GM23338 (cell line): Measurements from ENCODE around the gene NCKIPSD. TPM values are rescaled to one million over a fixed set of nuclear protein-coding genes. Genes with fewer than 3 reads are reported as not detected.

ENCODE experiments used
- ATAC-seq: fragments of 200-7000 bp; cut with Tn5 transposase; 3 replicates; pipeline ENCODE4 v1.9.1; 2020
- DNase-seq: peaks from one replicate; pipeline ENCODE4 v3.0.0-alpha.2; 2015; ENCODE audit warnings: low spot score
- H2AFZ ChIP-seq: fragments of 200-600 bp; sonication (generic); 2 replicates; pipeline ENCODE4 v1.8.0; 2016; ENCODE audit warnings: antibody characterized with exemption, mild to moderate bottlenecking, moderate library complexity
- H3F3A ChIP-seq: fragments of 200-600 bp; sonication (generic); replicated peaks from 2 replicates; pipeline ENCODE4 v1.8.0; 2017; ENCODE audit warnings: antibody characterized with exemption, mixed run types, low read depth
- H3K27ac ChIP-seq: fragments of 200-600 bp; sonication (generic); 2 replicates; pipeline ENCODE4 v1.6.1; 2016; ENCODE audit warnings: low read depth
- H3K27me3 ChIP-seq: fragments of 200-600 bp; sonication (generic); 2 replicates; pipeline ENCODE4 v1.8.0; 2016; ENCODE audit warnings: mild to moderate bottlenecking, mixed run types, moderate library complexity; ENCODE audit not compliant: insufficient read depth
- H3K36me3 ChIP-seq: fragments of 200-600 bp; sonication (generic); 2 replicates; pipeline ENCODE4 v1.8.0; 2016; ENCODE audit warnings: mild to moderate bottlenecking; ENCODE audit not compliant: insufficient read depth
- H3K4me1 ChIP-seq: fragments of 200-600 bp; sonication (generic); 2 replicates; pipeline ENCODE4 v1.8.0; 2016; ENCODE audit warnings: mild to moderate bottlenecking, moderate library complexity; ENCODE audit not compliant: insufficient read depth
- H3K4me2 ChIP-seq: fragments of 200-600 bp; sonication (generic); 2 replicates; pipeline ENCODE4 v1.7.1; 2017; ENCODE audit warnings: mixed run types
- H3K4me3 ChIP-seq: fragments of 200-600 bp; sonication (generic); 2 replicates; pipeline ENCODE4 v1.6.1; 2016; ENCODE audit warnings: mixed run types
- H3K79me2 ChIP-seq: fragments of 200-600 bp; sonication (generic); replicated peaks from 2 replicates; pipeline ENCODE4 v1.8.0; 2017; ENCODE audit warnings: mild to moderate bottlenecking; ENCODE audit not compliant: insufficient read depth
- H3K9me2 ChIP-seq: fragments of 200-600 bp; sonication (generic); 2 replicates; pipeline ENCODE4 v1.8.0; 2017; ENCODE audit not compliant: insufficient read depth
- H4K20me1 ChIP-seq: fragments of 200-600 bp; sonication (generic); replicated peaks from 2 replicates; pipeline ENCODE4 v1.8.0; 2017; ENCODE audit warnings: mild to moderate bottlenecking; ENCODE audit not compliant: insufficient read depth
- H3K27ac Mint-ChIP-seq: 2 replicates; pipeline ENCODE4 v1.8.0; 2020; ENCODE audit warnings: inconsistent platforms, mild to moderate bottlenecking, moderate library complexity, mixed read lengths
- H3K27me3 Mint-ChIP-seq: 3 replicates; pipeline ENCODE4 v1.8.0; 2022; ENCODE audit warnings: low read depth, mild to moderate bottlenecking, moderate library complexity, mixed read lengths, inconsistent platforms; ENCODE audit not compliant: insufficient read depth, poor library complexity
- H3K36me3 Mint-ChIP-seq: 3 replicates; pipeline ENCODE4 v1.8.0; 2021; ENCODE audit warnings: low read depth, mild to moderate bottlenecking, inconsistent platforms, moderate library complexity, mixed read lengths
- H3K4me1 Mint-ChIP-seq: 3 replicates; pipeline ENCODE4 v1.8.0; 2020; ENCODE audit warnings: mild to moderate bottlenecking, inconsistent platforms, mixed read lengths
- H3K4me3 Mint-ChIP-seq: 3 replicates; pipeline ENCODE4 v1.8.0; 2021; ENCODE audit warnings: moderate library complexity, mild to moderate bottlenecking, inconsistent platforms, mixed read lengths
- H3K9me3 Mint-ChIP-seq: 3 replicates; pipeline ENCODE4 v1.8.0; 2020; ENCODE audit warnings: moderate library complexity, mild to moderate bottlenecking, inconsistent platforms, mixed read lengths
- CREB1 ChIP-seq: fragments of 250-450 bp; sonication (Bioruptor Pico); IDR thresholded peaks from 2 replicates; pipeline ENCODE4 v1.5.0; 2020; ENCODE audit warnings: low read depth, mild to moderate bottlenecking, moderate library complexity
- CTCF ChIP-seq, 2 experiments: fragments of 200-600 bp in 1 of 2; sonication (generic) in 1 of 2; conservative IDR thresholded peaks; 2 replicates each; pipeline versions ENCODE4 v1.5.1 to v1.6.1; 2016 to 2017; ENCODE audit warnings: antibody characterized with exemption in 2 of 2, low read depth in 2 of 2, mild to moderate bottlenecking in 2 of 2, moderate library complexity in 1 of 2
- EZH2 ChIP-seq: fragments of 200-600 bp; sonication (generic); IDR thresholded peaks from one replicate; pipeline ENCODE4 v1.8.0; 2017; ENCODE audit warnings: antibody characterized with exemption, mild to moderate bottlenecking, low read depth; ENCODE audit not compliant: unreplicated experiment
- EZH2phosphoT487 ChIP-seq: fragments of 200-600 bp; sonication (generic); IDR thresholded peaks from one replicate; pipeline ENCODE4 v1.8.1; 2018; ENCODE audit warnings: antibody characterized with exemption; ENCODE audit not compliant: unreplicated experiment
- JUNB ChIP-seq: IDR thresholded peaks from one replicate; pipeline ENCODE4 v1.6.1; 2016; ENCODE audit warnings: antibody characterized with exemption; ENCODE audit not compliant: unreplicated experiment
- STAT1 ChIP-seq: IDR thresholded peaks from one replicate; pipeline ENCODE4 v1.6.1; 2016; ENCODE audit warnings: antibody characterized with exemption; ENCODE audit not compliant: unreplicated experiment
- ZNF114 ChIP-seq: fragments of 250-450 bp; sonication (Bioruptor Pico); IDR thresholded peaks from 2 replicates; pipeline ENCODE4 v1.5.0; 2020; ENCODE audit warnings: mild to moderate bottlenecking, moderate library complexity
- ZNF331 ChIP-seq: fragments of 250-450 bp; sonication (Bioruptor Pico); IDR thresholded peaks from 2 replicates; pipeline ENCODE4 v1.5.0; 2020; ENCODE audit warnings: low read depth, mild to moderate bottlenecking, moderate library complexity
- ZNF462 ChIP-seq: fragments of 250-450 bp; sonication (Bioruptor Pico); IDR thresholded peaks from 2 replicates; pipeline ENCODE4 v1.5.0; 2020; ENCODE audit warnings: mild to moderate bottlenecking, moderate library complexity
- polyA plus RNA-seq: library from polyadenylated mRNA; unstranded; fragments of >200 nt; fragmentation: Nextera tagmentation; extraction: Ambion mirVana; gene quantifications from 2 replicates; pipeline ENCODE4 v1.2.1, GENCODE V29; 2016
- total RNA-seq: library from RNA; depleted of rRNA; stranded (reverse); fragments of >200 nt; shearing (Covaris generic); gene quantifications from 2 replicates; pipeline ENCODE4 v1.2.3, GENCODE V29; 2014

Gene NCKIPSD
- total and polyA plus RNA-seq, 2 experiments from 2014 or later, result 15.1 to 45.1 TPM

DNA sequence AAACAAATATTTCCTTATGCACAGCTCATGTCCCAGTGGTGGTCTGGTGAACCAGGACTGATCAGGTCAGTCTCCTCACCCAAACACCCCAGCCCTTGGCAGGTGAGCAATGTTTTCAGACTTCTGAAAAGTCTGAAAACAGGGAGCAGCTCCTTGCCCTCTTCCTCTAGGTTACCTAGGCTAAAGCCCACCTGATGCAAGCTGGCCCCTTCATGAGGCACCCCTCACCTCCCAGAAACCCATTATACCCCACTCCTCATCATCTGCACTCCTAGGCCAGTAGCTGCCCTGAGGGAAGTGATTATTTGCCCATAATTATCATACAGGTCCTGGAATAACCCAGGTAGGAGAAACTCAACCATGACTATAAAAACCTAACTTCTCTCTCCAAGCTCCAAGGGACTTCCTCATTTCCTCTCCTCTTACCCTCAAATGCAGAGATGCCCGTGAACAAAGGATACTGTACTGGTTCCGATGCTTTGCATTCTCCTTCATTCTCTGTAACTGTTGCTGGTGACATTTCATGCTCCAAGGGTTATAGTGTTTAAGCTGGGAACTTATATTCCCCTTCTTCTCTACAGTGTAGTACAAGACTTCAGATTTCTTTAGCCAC lies 5.2 kb upstream of the NCKIPSD start:
- peaks cover 58% of the 10 kb centered on the region for H3F3A ChIP-seq
- DNase-seq, result no peak
- Mint-ChIP-seq H3K4me3 (no peak overlapping the region), H3K27me3 (peaks cover 4% of the 10 kb centered on the region), H3K27ac (no peak overlapping the region), H3K9me3 (no peaks in the 10 kb centered on the region), H3K36me3 (peaks cover 81% of the 10 kb centered on the region), H3K4me1 (peaks cover 16% of the 10 kb centered on the region)
- TF ChIP-seq JUNB (no peak), ZNF114 (CRISPR knock-in tag) (no peak), EZH2phosphoT487 (no peak), CREB1 (no peak), STAT1 (no peak), EZH2 (no peak), ZNF331 (CRISPR knock-in tag) (no peak)
- no peak overlapping the region for H2AFZ ChIP-seq
- H3K4me3 ChIP-seq, result no peak overlapping the region
- H3K4me2 ChIP-seq, result no peak overlapping the region
- no peaks in the 10 kb centered on the region for H3K9me2 ChIP-seq
- peaks cover 32% of the 10 kb centered on the region for H3K79me2 ChIP-seq
- peaks cover 8% of the 10 kb centered on the region for H3K4me1 ChIP-seq
- H3K27me3 ChIP-seq, result no peaks in the 10 kb centered on the region
- no peak for ATAC-seq
- H4K20me1 ChIP-seq, result peaks cover 60% of the 10 kb centered on the region
- no peak overlapping the region for H3K27ac ChIP-seq
- peaks cover 63% of the 10 kb centered on the region for H3K36me3 ChIP-seq

GRCh38 chr3:48689384-48689783 lies 3.7 kb upstream of the NCKIPSD start:
- Histone ChIP-seq H3K27ac (no peak overlapping the region), H3K4me3 (no peak overlapping the region), H3F3A (peaks cover 54% of the 10 kb centered on the region), H2AFZ (no peak overlapping the region), H4K20me1 (peaks cover 55% of the 10 kb centered on the region), H3K27me3 (no peaks in the 10 kb centered on the region), H3K4me1 (peaks cover 5% of the 10 kb centered on the region), H3K9me2 (no peaks in the 10 kb centered on the region), H3K36me3 (peaks cover 58% of the 10 kb centered on the region), H3K79me2 (peaks cover 27% of the 10 kb centered on the region), H3K4me2 (no peak overlapping the region)
- peaks cover 69% of the 10 kb centered on the region for H3K36me3 Mint-ChIP-seq
- no peak overlapping the region for H3K4me3 Mint-ChIP-seq
- DNase-seq, result no peak
- no peak overlapping the region for H3K27ac Mint-ChIP-seq
- H3K9me3 Mint-ChIP-seq, result no peaks in the 10 kb centered on the region
- TF ChIP-seq ZNF331 (CRISPR knock-in tag) (no peak), EZH2phosphoT487 (no peak), CREB1 (no peak)
- ATAC-seq, result no peak
- H3K27me3 Mint-ChIP-seq, result peaks cover 6% of the 10 kb centered on the region
- H3K4me1 Mint-ChIP-seq, result peaks cover 11% of the 10 kb centered on the region

DNA sequence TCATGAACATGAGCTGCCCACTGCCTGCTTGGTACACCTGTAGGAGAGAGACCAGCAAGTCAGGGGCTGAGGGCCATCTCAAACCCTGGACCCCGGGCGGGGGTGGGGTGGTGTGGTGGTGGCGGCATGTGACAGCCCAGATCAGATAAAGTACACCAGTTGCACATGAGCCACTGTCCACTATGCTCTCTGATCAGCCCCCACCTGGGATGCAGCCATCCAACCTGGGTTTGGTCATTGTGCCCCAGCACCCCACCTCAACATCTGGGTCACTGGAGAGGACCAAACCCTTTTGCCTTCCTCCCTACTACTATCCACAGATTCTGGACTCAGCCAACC lies 3.0 kb upstream of the NCKIPSD start:
- ATAC-seq, result no peak
- no peak overlapping the region for H3K4me3 ChIP-seq
- H4K20me1 ChIP-seq, result peaks cover 48% of the 10 kb centered on the region
- Mint-ChIP-seq H3K27ac (no peak overlapping the region), H3K9me3 (no peaks in the 10 kb centered on the region), H3K36me3 (peaks cover 64% of the 10 kb centered on the region), H3K4me1 (peaks cover 16% of the 10 kb centered on the region), H3K4me3 (no peak overlapping the region), H3K27me3 (peaks cover 6% of the 10 kb centered on the region)
- no peak overlapping the region for H3K4me2 ChIP-seq
- H3K27me3 ChIP-seq, result no peaks in the 10 kb centered on the region
- DNase-seq, result no peak
- no peak overlapping the region for H3K27ac ChIP-seq
- H3F3A ChIP-seq, result peaks cover 54% of the 10 kb centered on the region
- H3K9me2 ChIP-seq, result no peaks in the 10 kb centered on the region
- peaks cover 52% of the 10 kb centered on the region for H3K36me3 ChIP-seq
- peaks cover 7% of the 10 kb centered on the region for H3K4me1 ChIP-seq
- H2AFZ ChIP-seq, result no peak overlapping the region
- H3K79me2 ChIP-seq, result peaks cover 24% of the 10 kb centered on the region
- no peak for TF ChIP-seq ZNF462
- no peak for TF ChIP-seq EZH2phosphoT487
- no peak for TF ChIP-seq ZNF114 (CRISPR knock-in tag)
- no peak for TF ChIP-seq STAT1
- no peak for TF ChIP-seq JUNB
- TF ChIP-seq CTCF (conservative IDR thresholded peaks at IDR 0.05; ENCODE audit: low read depth in 2 of 2), result no peak
